GF-D8 (cell line): ENCODE results near the gene CARD11.

ENCODE experiments used
- DNase-seq: peaks from one replicate; lab custom pipeline; 2025; lab: John Stamatoyannopoulos, UW

The CARD11 gene

GRCh38 chr7:3043544-3044371 is at the start of gene CARD11:
Gene CARD11, minus strand, starts transcription at chr7:3043867. Its CDS starts 85,361 bp downstream, at chr7:2958506.
- no peak for DNase-seq

GRCh38 chr7:3092468-3092867 is 48.8 kb upstream of the CARD11 start:
- DNase-seq: peak; percentile 70

- no peak for DNase-seq
Observed at GRCh38 chr7:3091631-3092030, 48.0 kb upstream of the CARD11 start.

- no peak for DNase-seq
Observed at GRCh38 chr7:3089493-3089892, 45.8 kb upstream of the CARD11 start.

- no peak for DNase-seq
Observed at GRCh38 chr7:3087243-3087755, 43.6 kb upstream of the CARD11 start.

GRCh38 chr7:3083350-3083749 is 39.7 kb upstream of the CARD11 start:
- no peak for DNase-seq

GRCh38 chr7:3082831-3083230 is 39.2 kb upstream of the CARD11 start:
- DNase-seq: no peak

GRCh38 chr7:3082386-3082785 is 38.7 kb upstream of the CARD11 start:
- no peak for DNase-seq

- DNase-seq: no peak
Observed at GRCh38 chr7:3080106-3080505, 36.4 kb upstream of the CARD11 start.

- no peak for DNase-seq
Observed at GRCh38 chr7:3078514-3078913, 34.8 kb upstream of the CARD11 start.

GRCh38 chr7:3076700-3077099 is 33.0 kb upstream of the CARD11 start:
- DNase-seq: no peak

GRCh38 chr7:3076163-3076562 is 32.5 kb upstream of the CARD11 start:
- DNase-seq: no peak

GRCh38 chr7:3075441-3075840 is 31.8 kb upstream of the CARD11 start:
- no peak for DNase-seq

GRCh38 chr7:3074459-3074821 is 30.8 kb upstream of the CARD11 start:
- DNase-seq: no peak

- DNase-seq: no peak
Observed at GRCh38 chr7:3073763-3074458, 30.2 kb upstream of the CARD11 start.

GRCh38 chr7:3070908-3071307 is 27.2 kb upstream of the CARD11 start:
- no peak for DNase-seq

GRCh38 chr7:3069771-3070449 is 26.2 kb upstream of the CARD11 start:
- DNase-seq: no peak

GRCh38 chr7:3068530-3068929 is 24.9 kb upstream of the CARD11 start:
- DNase-seq: no peak

- DNase-seq: no peak
Observed at GRCh38 chr7:3067606-3068380, 24.1 kb upstream of the CARD11 start.

GRCh38 chr7:3067193-3067592 is 23.5 kb upstream of the CARD11 start:
- no peak for DNase-seq

GRCh38 chr7:3066506-3066905 is 22.8 kb upstream of the CARD11 start:
- DNase-seq: no peak

- no peak for DNase-seq
Observed at GRCh38 chr7:3065724-3066143, 22.1 kb upstream of the CARD11 start.
